ENCODE measurements around the gene TMEM242. TPM values are rescaled to one million over a fixed set of nuclear protein-coding genes. Genes with fewer than 3 reads are reported as not detected.

The TMEM242 gene
- total and polyA plus RNA-seq, 2 of the 8 experiments (the other 6 are each of a cell fraction or from before 2014, with no cell fraction given), result 2.4 to 9.0 TPM

DNA sequence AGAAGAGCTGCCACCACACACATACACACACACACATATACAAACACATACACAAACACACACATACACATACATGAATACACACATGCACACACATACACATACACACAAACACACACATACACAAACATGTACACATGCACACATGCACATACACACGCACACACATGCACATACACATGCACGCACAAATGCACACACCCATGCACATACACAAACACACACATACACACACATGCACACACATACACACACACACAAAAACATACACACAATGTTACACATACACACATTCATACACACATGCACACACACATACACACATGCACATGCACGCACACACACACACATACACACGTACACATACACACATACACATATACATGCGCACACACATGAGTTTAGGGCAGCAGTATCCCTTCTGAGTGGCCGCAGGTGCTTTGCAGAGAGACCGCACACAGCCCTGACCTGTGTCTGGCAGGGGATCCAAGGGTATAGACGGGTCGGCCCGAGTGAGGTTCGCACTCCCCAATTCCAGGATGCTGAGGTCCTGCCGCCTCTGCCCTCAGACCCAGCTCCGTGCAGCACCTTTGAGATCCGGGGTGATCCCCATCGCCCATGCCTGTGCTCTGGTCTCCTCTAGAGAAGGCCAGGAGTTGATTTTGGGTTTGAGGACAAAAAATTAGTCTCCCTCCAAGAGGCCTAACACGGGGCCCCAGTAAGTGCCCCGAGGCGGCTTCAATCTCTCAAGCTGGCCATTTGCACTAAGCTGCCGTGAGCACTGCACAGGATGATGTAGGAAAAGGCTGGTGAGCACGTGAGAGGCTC, 56.8 kb downstream of the TMEM242 start (continued):
- no peak for TF ChIP-seq BRCA1 (IDR thresholded peaks at IDR 0.05; ENCODE audit: low read depth, low read length)
- no peak for TF ChIP-seq SIN3A (conservative IDR thresholded peaks at IDR 0.05 in 1 of 2, IDR thresholded peaks at IDR 0.05 in 1 of 2; ENCODE audit: low read depth in 1 of 2, low read length in 2 of 2)
- TF ChIP-seq, protein P1, sequence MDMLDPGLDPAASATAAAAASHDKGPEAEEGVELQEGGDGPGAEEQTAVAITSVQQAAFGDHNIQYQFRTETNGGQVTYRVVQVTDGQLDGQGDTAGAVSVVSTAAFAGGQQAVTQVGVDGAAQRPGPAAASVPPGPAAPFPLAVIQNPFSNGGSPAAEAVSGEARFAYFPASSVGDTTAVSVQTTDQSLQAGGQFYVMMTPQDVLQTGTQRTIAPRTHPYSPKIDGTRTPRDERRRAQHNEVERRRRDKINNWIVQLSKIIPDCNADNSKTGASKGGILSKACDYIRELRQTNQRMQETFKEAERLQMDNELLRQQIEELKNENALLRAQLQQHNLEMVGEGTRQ (IDR thresholded peaks at IDR 0.05; ENCODE audit: low read length), result no peak

Data from H1 (cell line).